ENCODE measurements around the gene NR4A3.
A peak's percentile ranks its signal among the peaks of the same experiment; 100 is the strongest.

NR4A3 gene

GRCh38 chr9:99850736-99851499 is 29.2 kb downstream of the NR4A3 start:
- Histone ChIP-seq H4K20me1 (ENCODE audit: insufficient read depth, low read length) (no peaks in the 10 kb centered on the region), H3K9ac (ENCODE audit: low read length) (no peak overlapping the region; the same call in 1 of the 2 replicates), H2AFZ (ENCODE audit: low read length) (no peak overlapping the region), H3K9me3 (replicated peaks; ENCODE audit: insufficient read depth, low read length) (no peaks in the 10 kb centered on the region), H3K9me2 (replicated peaks; ENCODE audit: insufficient read depth, low read length) (no peaks in the 10 kb centered on the region), H3K79me2 (ENCODE audit: low read length) (no peaks in the 10 kb centered on the region), H3K36me3 (replicated peaks; ENCODE audit: insufficient read depth, low read length) (no peaks in the 10 kb centered on the region), H3K4me1 (ENCODE audit: low read length) (peaks cover 43% of the 10 kb centered on the region), H3K4me2 (ENCODE audit: low read depth, low read length) (peak overlapping the region; percentile 65), H3F3A (ENCODE audit: insufficient read depth, low read length) (peaks cover 28% of the 10 kb centered on the region), H3K4me3 (ENCODE audit: low read length) (no peak overlapping the region), H3K27ac (ENCODE audit: low read length) (peak overlapping the region; percentile 65; the same call in 1 of the 2 replicates), H3K27me3 (replicated peaks; ENCODE audit: insufficient read depth, low read length) (no peaks in the 10 kb centered on the region; the same call in 1 of the 2 replicates)
- no peak for TF ChIP-seq EZH2 (optimal IDR thresholded peaks at IDR 0.05; ENCODE audit: low read depth, low read length)
- TF ChIP-seq EZH2phosphoT487 (IDR thresholded peaks at IDR 0.05; ENCODE audit: low read length), result no peak
- no peak for TF ChIP-seq CTCF (IDR thresholded peaks at IDR 0.05; ENCODE audit: low read length)
- DNase-seq, result peak; percentile 19

- TF ChIP-seq EZH2phosphoT487 (IDR thresholded peaks at IDR 0.05; ENCODE audit: low read length) (no peak), EZH2 (optimal IDR thresholded peaks at IDR 0.05; ENCODE audit: low read depth, low read length) (no peak), CTCF (IDR thresholded peaks at IDR 0.05; ENCODE audit: low read length) (no peak)
- DNase-seq, result peak; percentile 80
- Histone ChIP-seq H3K79me2 (ENCODE audit: low read length) (no peaks in the 10 kb centered on the region), H3K27ac (ENCODE audit: low read length) (peak overlapping the region; percentile 65; the same call in 1 of the 2 replicates), H4K20me1 (ENCODE audit: insufficient read depth, low read length) (no peaks in the 10 kb centered on the region), H3K27me3 (replicated peaks; ENCODE audit: insufficient read depth, low read length) (no peaks in the 10 kb centered on the region; the same call in 1 of the 2 replicates), H3K9ac (ENCODE audit: low read length) (no peak overlapping the region), H3K9me3 (replicated peaks; ENCODE audit: insufficient read depth, low read length) (no peaks in the 10 kb centered on the region), H3K4me2 (ENCODE audit: low read depth, low read length) (peak overlapping the region; percentile 65), H3K36me3 (replicated peaks; ENCODE audit: insufficient read depth, low read length) (no peaks in the 10 kb centered on the region), H3K4me3 (ENCODE audit: low read length) (no peak overlapping the region), H3K9me2 (replicated peaks; ENCODE audit: insufficient read depth, low read length) (no peaks in the 10 kb centered on the region), H3K4me1 (ENCODE audit: low read length) (peaks cover 43% of the 10 kb centered on the region), H2AFZ (ENCODE audit: low read length) (no peak overlapping the region), H3F3A (ENCODE audit: insufficient read depth, low read length) (peaks cover 28% of the 10 kb centered on the region)
Observed at GRCh38 chr9:99851500-99851822, 29.8 kb downstream of the NR4A3 start.

GRCh38 chr9:99852617-99853016 is 30.9 kb downstream of the NR4A3 start:
- peak overlapping the region; percentile 65 for H3K27ac ChIP-seq (ENCODE audit: low read length)
- peak overlapping the region; percentile 65 for H3K4me2 ChIP-seq (ENCODE audit: low read depth, low read length)
- no peaks in the 10 kb centered on the region for H3K79me2 ChIP-seq (ENCODE audit: low read length)
- no peaks in the 10 kb centered on the region; the same call in 1 of the 2 replicates for H3K27me3 ChIP-seq (replicated peaks; ENCODE audit: insufficient read depth, low read length)
- no peaks in the 10 kb centered on the region for H4K20me1 ChIP-seq (ENCODE audit: insufficient read depth, low read length)
- H2AFZ ChIP-seq (ENCODE audit: low read length), result 0 out of 2 replicates have a peak overlapping the region, but pooled peaks have one; percentile 13
- H3F3A ChIP-seq (ENCODE audit: insufficient read depth, low read length), result peaks cover 28% of the 10 kb centered on the region
- 0 out of 2 replicates have a peak overlapping the region, but pooled peaks have one; percentile 3 for H3K4me3 ChIP-seq (ENCODE audit: low read length)
- TF ChIP-seq EZH2 (optimal IDR thresholded peaks at IDR 0.05; ENCODE audit: low read depth, low read length) (no peak), CTCF (IDR thresholded peaks at IDR 0.05; ENCODE audit: low read length) (no peak), EZH2phosphoT487 (IDR thresholded peaks at IDR 0.05; ENCODE audit: low read length) (no peak)
- H3K9me3 ChIP-seq (replicated peaks; ENCODE audit: insufficient read depth, low read length), result no peaks in the 10 kb centered on the region
- H3K9me2 ChIP-seq (replicated peaks; ENCODE audit: insufficient read depth, low read length), result no peaks in the 10 kb centered on the region
- 0 out of 2 replicates have a peak overlapping the region, but pooled peaks have one; percentile 1 for H3K9ac ChIP-seq (ENCODE audit: low read length)
- peaks cover 43% of the 10 kb centered on the region for H3K4me1 ChIP-seq (ENCODE audit: low read length)
- H3K36me3 ChIP-seq (replicated peaks; ENCODE audit: insufficient read depth, low read length), result no peaks in the 10 kb centered on the region
- peak; percentile 72 for DNase-seq
